ENCODE measurements around the gene DLK1.

The DLK1 gene

GRCh38 chr14:100765991-100766390 is 39.3 kb downstream of the DLK1 start:
- DNase-seq = no peak

GRCh38 chr14:100767003-100767787 is 40.5 kb downstream of the DLK1 start:
- DNase-seq = no peak

DNA sequence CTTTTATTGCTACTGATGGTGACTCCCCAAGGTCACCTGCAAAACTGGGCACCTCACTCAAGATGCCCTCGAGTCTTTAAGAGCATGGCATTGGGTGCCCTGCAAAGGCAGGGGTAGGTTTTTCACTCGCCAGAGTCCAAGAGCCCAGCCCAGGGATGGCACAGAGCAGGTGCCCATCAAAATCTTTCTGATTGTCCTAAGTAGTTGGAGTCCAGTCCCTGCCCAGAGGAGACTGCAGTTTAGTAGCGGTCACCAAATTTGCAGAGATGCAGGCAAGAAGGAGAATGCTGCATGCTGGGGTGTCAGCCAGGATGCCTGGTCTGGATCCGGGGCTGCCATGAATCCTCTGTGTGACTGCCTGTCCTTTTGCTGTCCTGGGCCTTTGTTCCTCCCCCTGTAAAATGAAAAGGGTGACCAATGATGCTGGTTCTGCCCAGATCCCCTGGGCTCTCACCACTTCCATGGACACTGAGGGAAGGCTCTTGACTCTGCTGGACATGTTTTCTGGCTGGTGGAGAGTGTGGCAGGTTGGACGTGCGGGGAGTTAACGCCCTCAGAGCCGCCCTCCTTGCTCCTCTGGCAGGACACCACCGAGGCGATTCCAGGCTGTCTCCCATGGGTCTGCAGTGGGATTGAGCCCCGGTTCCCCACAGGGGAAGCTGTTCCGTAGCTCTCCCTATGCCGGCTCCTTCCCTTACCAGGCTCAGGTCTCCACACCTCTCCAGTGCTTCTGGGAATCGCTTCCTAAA is 41.3 kb downstream of the DLK1 start:
- DNase-seq = no peak

DNA sequence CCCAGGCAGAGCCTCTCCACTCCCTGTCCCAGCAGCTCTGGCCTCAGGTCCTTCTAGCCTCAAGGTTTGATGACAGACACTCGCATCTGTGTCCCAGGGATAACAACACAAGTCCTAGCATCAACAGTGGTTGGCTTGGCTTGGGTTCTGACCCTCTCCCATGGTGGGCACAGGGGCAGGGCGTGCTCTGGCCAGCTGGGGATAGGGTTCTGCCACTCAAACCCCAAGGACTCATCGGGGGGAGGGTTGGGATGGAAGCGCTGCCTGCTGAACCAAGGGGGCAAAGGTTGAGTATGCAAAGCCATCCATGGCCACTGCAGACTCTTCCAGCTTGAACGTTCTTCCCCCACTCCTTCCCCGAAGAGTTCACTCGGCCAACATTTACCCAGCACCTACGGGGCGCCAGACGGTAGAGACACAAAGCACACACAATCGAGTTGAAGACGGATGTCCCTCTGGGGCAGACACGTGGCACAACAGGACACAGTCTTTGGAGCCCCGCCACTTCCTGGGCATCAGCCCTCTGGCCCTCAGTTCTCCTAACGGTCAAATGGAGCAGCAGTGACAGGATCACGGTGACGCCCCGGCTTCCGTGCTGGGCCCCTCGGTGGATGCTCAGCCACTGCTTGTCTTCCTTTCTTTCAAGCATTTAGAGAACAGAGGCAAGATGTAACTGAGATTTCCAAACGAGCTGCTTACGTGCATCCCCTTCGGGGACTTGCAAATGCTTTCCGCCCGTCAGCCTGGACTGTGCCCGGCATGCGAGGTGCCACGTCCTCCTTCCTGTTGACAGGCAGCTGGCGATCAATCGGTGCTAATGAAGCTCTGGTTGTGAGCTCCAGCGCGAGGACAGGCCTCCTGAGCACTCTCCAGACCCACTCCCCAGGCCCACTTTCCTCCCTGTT is 42.6 kb downstream of the DLK1 start:
- no peak for DNase-seq

- DNase-seq = no peak
Observed at GRCh38 chr14:100770046-100770445, 43.4 kb downstream of the DLK1 start.

DNA sequence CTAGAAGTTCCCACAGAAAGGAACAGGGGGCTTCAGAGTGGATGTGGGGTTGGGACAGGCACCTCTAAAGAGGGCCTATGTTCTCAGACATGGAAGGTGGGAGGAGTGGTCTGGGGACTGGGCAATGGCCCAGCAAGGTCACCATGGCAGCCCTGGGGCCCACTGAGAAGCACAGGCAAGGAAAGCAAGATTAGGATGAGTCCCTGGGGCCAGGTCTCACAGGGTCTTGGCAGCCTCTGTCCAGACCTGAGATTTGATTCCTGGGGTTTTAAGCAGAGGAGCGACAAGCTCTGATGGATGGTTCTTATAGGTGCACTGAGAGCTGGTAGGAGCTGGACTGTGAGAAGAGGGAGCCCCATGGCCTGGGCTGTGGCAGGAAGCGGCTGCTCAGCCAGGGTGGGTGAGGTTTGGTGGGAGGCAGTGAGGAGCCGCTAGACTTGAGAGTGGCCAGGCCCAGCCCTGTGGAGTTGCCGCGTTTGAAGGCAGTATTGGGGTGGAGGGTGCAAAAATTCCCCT is 44.0 kb downstream of the DLK1 start:
- DNase-seq = no peak

DNA sequence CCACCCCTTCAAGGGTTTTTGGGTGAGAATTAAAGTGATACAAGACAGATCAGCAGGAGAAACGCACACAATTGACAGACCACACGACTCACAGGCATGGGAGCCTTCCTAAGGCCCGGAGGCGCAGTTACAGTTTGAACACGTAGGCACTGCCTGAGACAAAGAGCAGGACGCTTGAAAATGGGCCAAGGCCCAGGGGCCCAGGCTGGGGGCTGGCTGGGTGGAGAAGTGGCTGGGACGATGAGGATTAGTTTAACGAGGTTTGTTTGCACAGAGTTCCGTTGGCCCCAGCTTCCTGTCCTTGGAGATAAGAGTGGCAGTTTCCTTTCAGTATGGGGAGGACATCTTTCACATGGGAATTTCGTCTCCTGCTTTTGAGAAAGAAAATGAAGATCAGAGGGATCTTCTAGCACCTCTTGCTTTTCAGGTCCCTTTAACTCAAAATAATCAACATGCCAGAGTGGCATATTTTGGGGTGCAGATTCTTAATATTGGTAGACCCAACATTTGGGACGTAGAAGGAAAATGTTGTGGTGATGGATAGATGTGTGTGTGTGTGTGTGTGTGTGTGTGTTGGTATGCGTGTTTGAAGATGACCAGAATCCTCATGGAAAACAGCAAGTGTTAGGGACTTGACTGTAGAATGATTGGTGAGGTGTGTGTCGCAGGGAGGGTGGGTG is 44.6 kb downstream of the DLK1 start:
- DNase-seq = no peak

GRCh38 chr14:100772607-100773165 is 46.0 kb downstream of the DLK1 start:
- no peak for DNase-seq

- no peak for DNase-seq
Observed at GRCh38 chr14:100773331-100774163, 46.9 kb downstream of the DLK1 start.

- no peak for DNase-seq
Observed at GRCh38 chr14:100774164-100774537, 47.5 kb downstream of the DLK1 start.

- no peak for DNase-seq
Observed at GRCh38 chr14:100775351-100775830, 48.7 kb downstream of the DLK1 start.

DNA sequence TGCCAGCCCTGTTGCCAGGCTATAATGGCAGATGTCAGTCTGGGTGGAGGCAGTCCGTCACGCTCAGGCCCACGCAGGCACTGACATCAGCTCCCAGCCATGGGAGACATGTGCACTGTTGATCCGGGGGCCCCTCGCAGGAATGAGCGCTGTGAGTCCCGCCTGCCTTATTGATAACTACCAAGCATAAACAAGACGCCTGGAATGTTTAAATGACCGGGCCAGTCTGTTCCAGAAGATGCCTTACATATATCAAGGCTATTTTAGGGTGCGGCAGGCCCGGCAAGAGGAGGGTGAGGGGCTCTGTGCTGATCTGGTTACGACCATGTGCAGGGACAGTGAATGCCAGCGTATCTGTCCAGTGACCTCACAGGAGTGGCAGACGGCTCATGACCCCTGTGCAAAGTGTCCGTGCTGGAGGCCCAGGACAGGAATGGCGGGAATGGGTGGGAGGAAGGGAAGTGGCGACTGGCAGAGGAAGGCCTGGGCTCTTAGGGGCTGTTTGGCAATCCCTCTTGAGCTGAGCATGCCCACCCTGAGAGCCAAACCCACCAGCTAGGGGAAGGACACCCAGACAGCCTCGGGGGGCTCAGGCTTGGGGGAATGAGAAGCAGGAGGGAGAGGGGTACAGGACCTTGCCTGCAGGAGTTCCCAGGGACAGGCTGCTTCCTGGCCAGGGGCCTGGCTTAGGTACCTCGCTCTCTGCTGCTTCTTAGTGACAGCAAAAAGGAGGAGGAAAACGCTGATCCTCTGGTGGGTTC is 49.3 kb downstream of the DLK1 start:
- DNase-seq = no peak

DNA sequence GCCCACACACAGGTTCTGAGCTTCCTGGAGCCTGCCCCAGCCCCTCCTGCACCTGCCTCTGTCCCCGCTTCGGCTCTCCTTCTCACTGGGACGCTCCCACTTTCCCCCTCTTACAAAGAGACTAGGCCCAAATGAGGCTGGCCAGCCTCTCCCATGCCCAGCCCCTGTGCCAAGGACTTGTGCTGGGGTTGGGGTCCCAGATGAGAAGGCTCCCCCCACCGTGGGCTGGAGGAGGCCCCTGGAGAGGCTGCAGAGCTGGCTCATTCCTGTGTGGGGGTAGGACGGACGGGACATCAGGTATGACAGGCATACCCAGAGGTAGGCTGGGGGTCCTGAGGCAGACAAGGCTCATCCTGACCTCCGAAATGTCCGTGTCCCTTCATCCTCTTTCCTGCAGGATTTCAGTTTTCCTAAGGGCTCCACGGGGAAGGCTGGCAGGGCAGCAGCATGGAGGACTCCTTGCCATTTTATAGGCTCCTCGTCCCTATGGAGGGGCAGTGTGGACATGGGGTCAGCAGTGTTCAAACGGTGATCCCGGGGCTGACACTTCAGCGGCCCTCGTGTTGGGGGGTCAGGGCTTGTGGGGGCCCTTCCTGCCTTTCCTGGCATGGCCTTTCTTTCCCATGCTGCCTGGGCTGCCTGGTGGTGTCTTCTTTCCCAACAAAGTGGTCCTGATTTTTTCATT is 50.1 kb downstream of the DLK1 start:
- no peak for DNase-seq

DNA sequence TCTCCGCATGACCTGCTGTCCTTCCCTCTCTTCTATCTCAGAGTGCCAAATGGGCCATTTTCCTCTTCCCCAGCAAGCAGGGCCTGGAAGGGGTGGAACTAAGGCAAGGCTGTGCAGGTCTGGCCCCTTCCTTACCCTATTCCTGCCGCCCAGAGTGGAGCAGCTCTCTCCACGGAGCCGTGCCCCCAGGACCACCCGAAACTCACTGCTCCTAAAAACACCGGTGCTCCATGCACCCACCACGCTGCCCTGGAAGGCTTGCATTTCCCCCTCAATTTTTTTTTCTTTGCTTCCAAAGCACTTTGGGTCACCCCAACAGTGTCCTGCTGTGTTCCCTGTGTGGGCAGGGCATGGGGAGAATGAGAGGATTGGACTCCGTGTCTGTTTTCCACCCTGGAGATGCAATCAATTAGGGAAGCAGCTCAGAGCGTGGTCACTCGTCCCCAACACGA is 50.7 kb downstream of the DLK1 start:
- DNase-seq = no peak

DNA sequence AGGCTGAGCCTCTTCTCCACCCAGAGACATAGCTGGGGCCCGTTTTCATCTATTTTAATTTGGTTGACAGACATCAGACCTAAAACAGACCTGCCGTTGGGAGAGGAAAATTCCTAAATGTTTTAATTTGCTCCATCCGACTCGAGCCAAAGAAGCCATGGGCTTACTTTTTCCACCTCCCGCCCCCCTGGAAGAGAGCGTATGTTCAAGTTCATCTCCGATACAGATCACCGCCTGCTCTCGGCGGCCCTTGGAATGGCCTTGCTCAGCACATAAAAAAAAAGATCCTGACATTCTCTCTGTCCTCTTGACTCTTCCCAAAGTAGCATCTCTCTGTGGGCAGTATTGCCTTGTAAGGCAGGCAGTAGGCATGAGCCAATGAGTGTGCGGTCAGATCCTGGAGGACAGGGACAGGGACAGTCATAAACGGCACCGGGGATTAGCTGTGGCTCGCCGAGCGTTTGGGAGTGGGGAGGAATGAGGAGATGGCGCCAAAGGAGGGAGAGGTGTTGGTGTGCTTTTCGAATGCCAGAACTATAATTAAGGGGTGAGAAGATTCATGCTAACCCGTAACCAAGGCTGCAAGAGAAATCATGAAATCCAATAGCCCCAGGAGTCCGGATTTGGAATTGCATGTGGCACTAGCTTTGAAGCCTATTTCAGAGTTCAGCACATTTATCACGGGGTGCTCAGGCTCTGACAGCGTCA is 51.3 kb downstream of the DLK1 start:
- DNase-seq = no peak

GRCh38 chr14:100778526-100778882 is 51.8 kb downstream of the DLK1 start:
- DNase-seq = no peak

DNA sequence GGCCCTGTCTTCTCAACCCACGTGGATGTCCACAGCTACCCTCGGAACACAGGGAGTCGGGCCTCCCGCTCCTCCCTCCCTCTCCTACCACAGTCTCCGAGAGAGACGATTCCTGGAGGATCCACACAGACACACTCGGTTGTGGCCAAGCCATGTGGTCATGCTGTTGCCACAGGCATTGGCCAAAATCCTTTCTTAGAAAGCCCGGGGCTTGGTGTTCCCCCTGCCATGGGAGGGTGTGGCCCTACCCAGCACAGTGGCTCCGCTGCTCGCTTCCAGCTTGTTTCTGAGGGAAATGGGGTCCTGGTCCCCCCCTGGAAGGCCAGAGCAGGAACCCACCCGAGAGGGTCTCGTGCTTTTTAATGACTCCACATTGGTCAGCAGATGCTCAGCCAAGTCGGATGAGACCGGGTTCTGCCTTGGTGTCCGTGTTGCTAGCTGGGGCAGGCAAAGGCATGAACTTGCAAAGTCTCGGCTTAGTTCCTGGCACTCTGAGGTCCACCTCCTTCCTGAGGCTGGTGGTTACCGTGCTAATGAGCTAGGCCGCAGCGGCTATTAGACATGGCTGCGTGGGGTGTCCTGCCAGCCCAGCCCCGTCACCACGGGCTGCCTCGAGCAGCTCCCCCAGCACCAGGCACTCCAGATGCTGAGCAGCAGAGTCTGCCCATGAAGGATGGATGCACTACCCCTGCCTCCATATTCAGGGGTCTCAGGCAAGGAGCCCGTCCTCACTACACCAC is 52.4 kb downstream of the DLK1 start:
- no peak for DNase-seq

- DNase-seq = no peak
Observed at GRCh38 chr14:100779691-100780080, 53.0 kb downstream of the DLK1 start.
